HEK293T (cell line): ENCODE measurements around the gene DNAH3.

Experiments
- CTCF ChIA-PET: fragments of 350-600 bp; formaldehyde crosslinking; extraction: SDS; loops from one replicate; lab custom pipeline; 2021; ENCODE audit warnings: antibody characterized with exemption, inconsistent platforms; lab: Yijun Ruan, JAX
- POLR2A ChIA-PET: fragments of 350-600 bp; formaldehyde crosslinking; extraction: SDS; loops from one replicate; lab custom pipeline; 2020; ENCODE audit warnings: antibody characterized with exemption, inconsistent platforms; lab: Yijun Ruan, JAX
- DNase-seq: peaks from one replicate; pipeline ENCODE4 v3.0.0; 2012; ENCODE audit warnings: mixed read lengths; ENCODE audit errors: extremely low spot score
- ARNT ChIP-seq: fragments of 450-650 bp; IDR thresholded peaks from 2 replicates; pipeline ENCODE4 v1.6.1; 2017; ENCODE audit warnings: mild to moderate bottlenecking
- BHLHE40 ChIP-seq: fragments of 450-650 bp; IDR thresholded peaks from 2 replicates; pipeline ENCODE4 v1.6.1; 2016; ENCODE audit warnings: mild to moderate bottlenecking, moderate library complexity, borderline replicate concordance
- CTBP1 ChIP-seq: fragments of 450-650 bp; IDR thresholded peaks from 2 replicates; pipeline ENCODE4 v1.6.1; 2016; ENCODE audit warnings: borderline replicate concordance
- ELF4 ChIP-seq: fragments of 450-650 bp; IDR thresholded peaks from 2 replicates; pipeline ENCODE4 v1.6.1; 2017; ENCODE audit warnings: antibody characterized with exemption
- FOXA1 ChIP-seq: fragments of 450-650 bp; IDR thresholded peaks from 2 replicates; pipeline ENCODE4 v1.6.1; 2016; ENCODE audit warnings: mild to moderate bottlenecking
- FOXK2 ChIP-seq: fragments of 450-650 bp; IDR thresholded peaks from 2 replicates; pipeline ENCODE4 v1.6.1; 2016; ENCODE audit warnings: mild to moderate bottlenecking
- FOXM1 ChIP-seq: fragments of 450-650 bp; IDR thresholded peaks from 2 replicates; pipeline ENCODE4 v1.6.1; 2017; ENCODE audit warnings: mild to moderate bottlenecking, borderline replicate concordance
- HDGF ChIP-seq: fragments of 450-650 bp; IDR thresholded peaks from 2 replicates; pipeline ENCODE4 v1.6.1; 2017; ENCODE audit warnings: antibody characterized with exemption, borderline replicate concordance
- L3MBTL2 ChIP-seq: fragments of 450-650 bp; conservative IDR thresholded peaks from 2 replicates; pipeline ENCODE4 v1.6.1; 2016; ENCODE audit warnings: mild to moderate bottlenecking
- LEF1 ChIP-seq: fragments of 450-650 bp; IDR thresholded peaks from 2 replicates; pipeline ENCODE4 v1.6.1; 2017; ENCODE audit warnings: mild to moderate bottlenecking, borderline replicate concordance
- NFRKB ChIP-seq: fragments of 450-650 bp; IDR thresholded peaks from 2 replicates; pipeline ENCODE4 v1.6.1; 2016; ENCODE audit warnings: mild to moderate bottlenecking, moderate library complexity
- PKNOX1 ChIP-seq: fragments of 450-650 bp; IDR thresholded peaks from 2 replicates; pipeline ENCODE4 v1.6.1; 2016
- SP1 ChIP-seq: fragments of 450-650 bp; IDR thresholded peaks from 2 replicates; pipeline ENCODE4 v1.6.1; 2017
- SUZ12 ChIP-seq: fragments of 450-650 bp; IDR thresholded peaks from 2 replicates; pipeline ENCODE4 v1.6.1; 2016; ENCODE audit warnings: mild to moderate bottlenecking
- TARDBP ChIP-seq: fragments of 450-650 bp; IDR thresholded peaks from 2 replicates; pipeline ENCODE4 v1.6.1; 2016
- ZNF384 ChIP-seq: fragments of 450-650 bp; IDR thresholded peaks from 2 replicates; pipeline ENCODE4 v1.6.1; 2016

DNAH3 gene

GRCh38 chr16:20940871-20941635 lies 209.6 kb downstream of the DNAH3 start:
- ChIA-PET CTCF (interaction anchor here (0.5 kb wide), 1 partner anchor 11 kb away, joined by 3 read pairs; no protein-coding TSS in a partner anchor), POLR2A (no interaction called here)
- DNase-seq: no peak

GRCh38 chr16:20939611-20940010 lies 211.0 kb downstream of the DNAH3 start:
- ChIA-PET POLR2A (no interaction called here), CTCF (no interaction called here)
- TF ChIP-seq L3MBTL2 (no peak), NFRKB (no peak), ELF4 (no peak), SUZ12 (no peak), ARNT (no peak), FOXA1 (no peak), CTBP1 (no peak), LEF1 (no peak), ZNF384 (no peak), PKNOX1 (no peak), TARDBP (no peak), BHLHE40 (no peak), FOXM1 (no peak), HDGF (no peak), FOXK2 (no peak), SP1 (no peak)
- no peak for DNase-seq

More at GRCh38 chr16:20940871-20941635, 209.6 kb downstream of the DNAH3 start:
- no peak for TF ChIP-seq SP1
- no peak for TF ChIP-seq HDGF
- no peak for TF ChIP-seq L3MBTL2
- TF ChIP-seq FOXA1: no peak
- no peak for TF ChIP-seq TARDBP
- TF ChIP-seq LEF1: no peak
- no peak for TF ChIP-seq ZNF384
- TF ChIP-seq ARNT: no peak
- no peak for TF ChIP-seq FOXK2
- no peak for TF ChIP-seq PKNOX1
- no peak for TF ChIP-seq BHLHE40
- no peak for TF ChIP-seq FOXM1
- no peak for TF ChIP-seq CTBP1
- no peak for TF ChIP-seq ELF4
- TF ChIP-seq SUZ12: no peak
- TF ChIP-seq NFRKB: no peak

GRCh38 chr16:20938426-20938825 lies 212.2 kb downstream of the DNAH3 start:
- TF ChIP-seq PKNOX1 (no peak), ELF4 (no peak), BHLHE40 (no peak), CTBP1 (no peak), TARDBP (no peak), SUZ12 (no peak), ZNF384 (no peak), ARNT (no peak), FOXM1 (no peak), NFRKB (no peak), FOXA1 (no peak)
- ChIA-PET CTCF (no interaction called here), POLR2A (interaction anchor here (0.9 kb wide), 1 partner anchor 132 kb away, joined by 3 read pairs; the partner anchor contains the start of genes ERI2 and REXO5)
- DNase-seq: no peak

- TF ChIP-seq NFRKB (no peak), TARDBP (no peak), ARNT (no peak), SUZ12 (no peak), FOXA1 (no peak), BHLHE40 (no peak)
- DNase-seq: no peak
- CTCF ChIA-PET: no interaction called here
- POLR2A ChIA-PET: no interaction called here
These were observed 212.9 kb downstream of the DNAH3 start for GRCh38 chr16:20937736-20938135.

- no peak for DNase-seq
- no peak for TF ChIP-seq SUZ12
- TF ChIP-seq FOXM1: no peak
- no peak for TF ChIP-seq ARNT
- TF ChIP-seq ZNF384: no peak
- no peak for TF ChIP-seq LEF1
- TF ChIP-seq PKNOX1: no peak
- TF ChIP-seq BHLHE40: no peak
- TF ChIP-seq FOXK2: no peak
- TF ChIP-seq TARDBP: no peak
- TF ChIP-seq NFRKB: no peak
- no peak for TF ChIP-seq FOXA1
- no peak for TF ChIP-seq SP1
- no peak for TF ChIP-seq HDGF
- TF ChIP-seq ELF4: no peak
- POLR2A ChIA-PET: no interaction called here
- CTCF ChIA-PET: interaction anchor here (0.6 kb wide), 1 partner anchor 166 kb away, joined by 4 read pairs; no protein-coding TSS in a partner anchor
These were observed 217.1 kb downstream of the DNAH3 start for GRCh38 chr16:20933589-20933988.
